Measurements from ENCODE around the gene TYK2. TPM values are rescaled to one million over a fixed set of nuclear protein-coding genes. Genes with fewer than 3 reads are reported as not detected.

The TYK2 gene
- total RNA-seq, 4 donors from 2014 or later, result 50.5 to 71.6 (median 65.9) TPM

DNA sequence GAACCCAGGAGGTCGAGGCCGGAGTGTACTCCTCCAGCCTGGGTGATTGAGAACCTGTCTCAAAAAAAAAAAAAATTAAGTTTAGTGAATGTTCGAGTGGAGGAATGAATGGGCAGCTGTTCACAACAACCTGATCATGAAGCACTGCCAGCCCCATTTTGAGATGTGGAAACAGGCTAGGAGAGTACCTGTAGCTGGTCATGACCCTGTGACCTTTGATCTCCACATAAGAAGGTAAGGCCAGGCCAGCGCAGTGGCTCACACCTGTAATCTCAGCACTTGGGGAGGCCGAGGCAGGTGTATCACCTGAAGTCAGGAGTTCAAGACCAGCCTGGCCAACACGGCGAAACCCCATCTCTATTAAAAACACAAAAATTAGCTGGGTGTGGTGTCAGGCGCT is 54.6 kb downstream of the TYK2 start:
- 95% methylated on average over 8 of the region's 8 CpGs for WGBS
- peaks cover 0 to 4% (median 0%) of the 10 kb centered on the region in 4 donors for H3K4me1 ChIP-seq
- peaks cover 93 to 100% (median 99%) of the 10 kb centered on the region in 4 donors for H3K36me3 ChIP-seq
- H3K27me3 ChIP-seq, result no peaks in the 10 kb centered on the region
- H3K9me3 ChIP-seq, result no peaks in the 10 kb centered on the region
- no peak for TF ChIP-seq POLR2AphosphoS5 (IDR thresholded peaks at IDR 0.05)
- no peak for DNase-seq (ENCODE audit: extremely low spot score)
- H3K4me3 ChIP-seq, result no peak overlapping the region
- H3K27ac ChIP-seq (replicated peaks in 1 of 4), result no peak overlapping the region
- intact Hi-C loops (cut with DNase I), result no loop called here

DNA sequence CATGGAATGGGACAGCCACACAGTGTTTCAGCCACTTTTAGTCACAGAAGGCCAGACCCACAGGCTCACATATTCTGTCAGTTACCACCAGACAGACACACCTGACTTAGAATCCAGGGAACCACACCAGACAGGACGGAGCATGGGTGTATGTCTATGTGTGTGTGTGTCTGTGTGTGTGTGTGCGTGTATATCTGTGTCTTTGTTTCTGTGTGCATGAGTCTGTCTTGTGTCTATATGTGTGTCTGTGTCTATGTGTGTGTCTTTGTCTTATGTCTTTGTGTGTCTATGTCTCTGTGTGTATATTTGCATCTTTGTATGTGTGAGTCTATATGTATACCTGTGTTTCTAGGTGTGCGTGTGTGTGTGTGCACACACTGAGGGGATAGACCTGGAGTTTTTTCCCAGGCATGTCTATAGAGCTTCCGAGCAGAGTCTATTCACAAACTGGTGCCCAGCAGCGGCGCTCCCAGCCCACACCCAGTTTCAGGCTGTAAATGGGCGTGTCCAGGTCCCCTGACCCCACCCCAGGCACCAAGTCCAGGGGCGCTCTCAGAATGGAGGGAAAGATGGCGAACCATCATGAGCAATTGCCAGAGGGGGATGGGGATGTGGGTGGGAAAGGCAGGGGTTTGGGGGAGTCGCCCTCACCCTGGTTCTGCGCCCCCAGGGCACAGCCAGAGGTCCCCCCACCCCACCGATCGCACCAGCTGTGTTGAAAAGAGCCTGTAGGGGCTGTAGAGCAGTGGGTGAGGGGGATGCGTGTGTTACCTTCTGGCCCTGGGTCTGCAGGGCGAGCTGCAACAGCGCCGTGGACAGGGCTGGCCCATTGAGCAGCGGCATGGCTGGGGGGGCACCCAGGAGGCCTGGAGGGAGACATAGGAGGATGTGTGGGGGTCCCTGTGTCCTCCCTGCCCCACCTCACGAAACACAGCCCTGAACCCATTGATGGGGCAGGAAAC is 58.2 kb downstream of the TYK2 start:
- no peaks in the 10 kb centered on the region for H3K9me3 ChIP-seq
- H3K4me1 ChIP-seq, result no peaks in the 10 kb centered on the region
- WGBS, result 95% methylated on average over 15 of the region's 19 CpGs
- H3K27me3 ChIP-seq, result no peaks in the 10 kb centered on the region
- DNase-seq (ENCODE audit: extremely low spot score), result no peak
- no peak for TF ChIP-seq POLR2AphosphoS5 (IDR thresholded peaks at IDR 0.05)
- no peak for TF ChIP-seq EP300 (IDR thresholded peaks at IDR 0.05)
- TF ChIP-seq, protein P1, sequence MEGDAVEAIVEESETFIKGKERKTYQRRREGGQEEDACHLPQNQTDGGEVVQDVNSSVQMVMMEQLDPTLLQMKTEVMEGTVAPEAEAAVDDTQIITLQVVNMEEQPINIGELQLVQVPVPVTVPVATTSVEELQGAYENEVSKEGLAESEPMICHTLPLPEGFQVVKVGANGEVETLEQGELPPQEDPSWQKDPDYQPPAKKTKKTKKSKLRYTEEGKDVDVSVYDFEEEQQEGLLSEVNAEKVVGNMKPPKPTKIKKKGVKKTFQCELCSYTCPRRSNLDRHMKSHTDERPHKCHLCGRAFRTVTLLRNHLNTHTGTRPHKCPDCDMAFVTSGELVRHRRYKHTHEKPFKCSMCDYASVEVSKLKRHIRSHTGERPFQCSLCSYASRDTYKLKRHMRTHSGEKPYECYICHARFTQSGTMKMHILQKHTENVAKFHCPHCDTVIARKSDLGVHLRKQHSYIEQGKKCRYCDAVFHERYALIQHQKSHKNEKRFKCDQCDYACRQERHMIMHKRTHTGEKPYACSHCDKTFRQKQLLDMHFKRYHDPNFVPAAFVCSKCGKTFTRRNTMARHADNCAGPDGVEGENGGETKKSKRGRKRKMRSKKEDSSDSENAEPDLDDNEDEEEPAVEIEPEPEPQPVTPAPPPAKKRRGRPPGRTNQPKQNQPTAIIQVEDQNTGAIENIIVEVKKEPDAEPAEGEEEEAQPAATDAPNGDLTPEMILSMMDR (IDR thresholded peaks at IDR 0.05), result no peak
- TF ChIP-seq POLR2A (IDR thresholded peaks at IDR 0.05; ENCODE audit: low read depth), result no peak
- H3K27ac ChIP-seq (replicated peaks in 1 of 4), result no peak overlapping the region
- intact Hi-C loops (cut with DNase I), result no loop called here
- H3K36me3 ChIP-seq, result peaks cover 93 to 100% (median 99%) of the 10 kb centered on the region in 4 donors
- H3K4me3 ChIP-seq, result no peak overlapping the region

DNA sequence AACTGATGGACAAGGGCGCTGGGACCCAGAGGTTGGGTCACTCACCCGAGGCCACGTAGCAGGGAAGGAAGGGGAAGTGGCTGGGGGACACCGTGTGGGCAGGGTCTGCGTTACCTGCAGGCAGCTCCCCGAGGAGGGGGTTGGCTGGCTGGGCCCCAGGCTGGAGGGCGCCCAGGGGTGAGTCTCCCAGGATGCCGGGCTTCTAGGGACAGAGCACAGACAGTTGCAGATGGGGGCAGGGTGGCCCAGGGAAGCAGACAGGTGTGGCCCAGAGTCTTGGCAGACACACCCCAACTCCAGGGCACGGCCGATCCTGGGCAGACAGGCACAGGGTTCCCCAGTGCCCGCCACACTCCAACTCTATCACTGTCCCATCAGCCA is 59.0 kb downstream of the TYK2 start:
- peaks cover 0 to 3% (median under 1%) of the 10 kb centered on the region in 4 donors for H3K4me1 ChIP-seq
- TF ChIP-seq EP300 (IDR thresholded peaks at IDR 0.05) (no peak), POLR2A (IDR thresholded peaks at IDR 0.05; ENCODE audit: low read depth) (no peak), POLR2AphosphoS5 (IDR thresholded peaks at IDR 0.05) (no peak)
- TF ChIP-seq, protein P1 (IDR thresholded peaks at IDR 0.05), result no peak
- intact Hi-C loops (cut with DNase I), result no loop called here
- no peak overlapping the region for H3K27ac ChIP-seq (replicated peaks in 1 of 4)
- no peaks in the 10 kb centered on the region for H3K9me3 ChIP-seq
- no peak for DNase-seq (ENCODE audit: extremely low spot score)
- no CpG with 5 or more reads among the region's 11 CpGs for WGBS
- no peak overlapping the region for H3K4me3 ChIP-seq
- H3K36me3 ChIP-seq, result peaks cover 85 to 100% (median 99%) of the 10 kb centered on the region in 4 donors
- H3K27me3 ChIP-seq, result no peaks in the 10 kb centered on the region

DNA sequence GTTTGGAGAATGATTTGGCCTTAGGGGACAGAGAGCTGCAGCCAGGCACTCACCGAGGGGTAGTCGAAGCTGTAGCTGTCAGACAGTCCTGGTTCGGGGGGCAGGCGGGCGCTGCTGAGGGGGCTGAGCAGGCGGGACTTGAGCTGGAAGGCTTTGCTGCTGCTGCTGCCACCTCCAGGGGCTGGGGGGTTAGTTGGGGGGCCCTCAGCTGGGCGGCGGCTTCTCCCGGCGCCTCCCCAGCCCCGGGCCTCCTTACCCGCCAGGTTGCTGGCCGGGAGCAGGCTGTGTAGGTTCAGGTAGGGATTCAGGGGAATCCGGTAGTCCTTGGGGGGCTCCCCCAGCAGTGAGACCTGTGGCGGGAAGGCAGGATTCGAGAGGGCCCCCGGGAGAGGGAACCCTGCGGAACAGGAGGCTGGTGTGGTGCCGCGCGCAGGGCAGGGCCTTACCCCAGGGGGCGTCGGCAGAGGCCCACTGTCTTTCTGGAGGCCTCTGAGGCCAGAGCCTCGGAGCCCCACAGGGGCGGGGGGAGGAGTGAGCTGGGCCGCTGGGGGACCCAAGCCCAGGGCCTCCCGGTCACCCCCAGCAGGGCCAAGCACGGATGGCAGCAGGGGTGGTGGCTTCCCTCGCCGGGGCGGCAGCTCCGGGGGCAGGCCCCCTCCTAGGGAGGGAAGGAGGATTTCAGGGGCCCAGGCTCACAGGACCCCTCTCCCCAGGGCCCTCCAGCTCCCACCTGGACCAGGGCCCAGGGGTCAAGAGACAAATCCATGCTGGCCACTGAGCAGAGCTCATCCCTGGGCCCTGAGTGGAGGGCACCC is 59.6 kb downstream of the TYK2 start:
- Histone ChIP-seq H3K27ac (replicated peaks in 1 of 4) (no peak overlapping the region), H3K4me1 (peaks cover 5 to 9% (median 6%) of the 10 kb centered on the region in 4 donors), H3K4me3 (no peak overlapping the region), H3K27me3 (no peaks in the 10 kb centered on the region), H3K9me3 (no peaks in the 10 kb centered on the region), H3K36me3 (peaks cover 79 to 97% (median 95%) of the 10 kb centered on the region in 4 donors)
- 89% methylated on average over 19 of the region's 32 CpGs for WGBS
- TF ChIP-seq EP300 (IDR thresholded peaks at IDR 0.05), result no peak
- TF ChIP-seq, protein P1 (IDR thresholded peaks at IDR 0.05), result no peak
- no peak for TF ChIP-seq POLR2A (IDR thresholded peaks at IDR 0.05; ENCODE audit: low read depth)
- no peak for TF ChIP-seq POLR2AphosphoS5 (IDR thresholded peaks at IDR 0.05)
- intact Hi-C loops (cut with DNase I), result no loop called here
- no peak for DNase-seq (ENCODE audit: extremely low spot score)
